T47D (cell line): ENCODE data around the gene MUC20.
"Not testable (repeated sequence)": the region's sequence is repeated elsewhere in the genome, so short reads cannot be mapped to it uniquely, and the experiment has no call there.

Source experiments
- DNase-seq, 2 experiments: peaks; one replicate each; pipeline versions ENCODE4 v3.0.0 to v3.0.0-alpha.2; 2011 to 2012; ENCODE audit warnings: low read depth in 1 of 2, low spot score in 1 of 2
- JUND ChIP-seq: IDR thresholded peaks from 2 replicates; pipeline ENCODE4 v1.6.1; 2012; ENCODE audit warnings: low read depth
- in situ Hi-C: cut with HindIII; loops from 2 replicates; pipeline ENCODE4 v1.10.0; 2016; ENCODE audit warnings: low sequenced_read_pairs, low pct_unique_long_range_greater_than_20kb

MUC20 gene

GRCh38 chr3:195699860-195700259 lies 20.9 kb upstream of the MUC20 start:
- TF ChIP-seq JUND = no peak
- in situ Hi-C loops = no loop called here
- no peak for DNase-seq

- no peak for TF ChIP-seq JUND
- in situ Hi-C loops = no loop called here
Measured at GRCh38 chr3:195700319-195700718, 20.5 kb upstream of the MUC20 start.

DNA sequence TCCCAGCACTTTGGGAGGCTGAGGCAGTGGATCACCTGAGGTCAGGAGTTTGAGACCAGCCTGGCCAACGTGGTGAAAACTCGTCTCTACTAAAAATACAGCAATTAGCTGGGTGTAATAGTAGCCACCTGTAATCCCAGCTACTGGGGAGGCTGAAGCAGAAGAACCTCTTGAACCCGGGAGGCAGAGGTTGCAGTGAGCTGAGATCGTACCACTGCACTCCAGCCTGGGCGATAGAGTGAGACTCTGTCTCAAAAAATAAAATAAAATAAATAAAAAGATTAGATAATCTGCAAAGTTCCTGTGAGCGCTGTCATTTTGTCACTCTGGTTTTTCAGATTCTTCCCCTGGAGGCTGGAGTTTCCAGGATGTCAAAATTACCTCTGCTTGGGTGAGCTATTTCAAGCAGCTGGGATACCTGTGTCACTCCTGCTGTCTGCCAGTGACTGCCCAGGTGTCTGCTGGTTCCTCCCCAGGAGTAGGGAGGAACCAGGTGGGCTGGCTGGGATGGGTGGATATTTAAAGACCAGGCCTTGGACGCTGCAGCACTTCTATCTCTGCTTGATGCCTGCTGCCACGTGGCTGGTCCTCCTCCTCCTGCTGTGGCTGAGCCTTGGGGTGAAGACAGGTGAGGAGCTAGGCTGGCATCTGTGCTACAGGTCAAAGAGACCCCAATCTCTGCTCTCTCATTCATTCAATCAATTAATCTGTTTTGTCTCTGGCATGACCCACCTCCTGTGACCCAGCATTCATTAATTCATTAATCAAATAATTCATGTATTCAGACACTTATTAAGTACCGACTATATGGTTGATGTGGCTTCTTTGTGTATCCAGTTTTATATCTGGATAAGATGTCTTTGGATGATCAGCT lies 19.5 kb upstream of the MUC20 start:
- DNase-seq = no peak
- no peak for TF ChIP-seq JUND
- in situ Hi-C loops = no loop called here

More at GRCh38 chr3:195700319-195700718, 20.5 kb upstream of the MUC20 start:
- no peak for DNase-seq

GRCh38 chr3:195703776-195704175 lies 17.0 kb upstream of the MUC20 start:
- TF ChIP-seq JUND = no peak
- DNase-seq = no peak
- in situ Hi-C loops = no loop called here

DNA sequence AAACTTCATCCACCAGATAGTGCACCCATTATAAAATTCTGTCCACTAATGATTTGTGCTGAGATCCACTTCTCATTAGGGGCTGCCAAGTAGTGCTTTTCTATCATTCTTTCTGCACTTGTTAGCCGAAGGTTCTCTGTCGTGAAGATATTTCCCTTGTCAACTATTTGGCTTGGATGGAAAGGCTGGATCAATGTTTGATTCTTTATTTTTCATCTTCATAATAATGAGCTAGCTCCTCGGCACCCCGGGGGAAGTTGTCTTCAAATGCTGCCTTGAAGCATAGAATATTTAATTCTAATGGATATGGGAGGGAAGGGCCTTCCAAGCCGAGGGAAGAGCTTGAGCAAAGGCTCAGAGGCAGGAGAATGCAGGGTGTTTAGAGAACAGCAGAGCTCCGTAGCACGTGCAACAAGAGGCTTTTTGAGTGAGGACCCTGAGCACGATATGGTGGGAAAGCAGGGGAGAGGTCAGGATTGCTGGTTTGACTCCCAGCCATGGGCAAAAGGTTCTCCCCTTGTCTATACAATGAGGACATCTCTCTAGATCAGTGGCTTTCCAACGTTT lies 16.3 kb upstream of the MUC20 start:
- in situ Hi-C loops = no loop called here
- TF ChIP-seq JUND = no peak

DNA sequence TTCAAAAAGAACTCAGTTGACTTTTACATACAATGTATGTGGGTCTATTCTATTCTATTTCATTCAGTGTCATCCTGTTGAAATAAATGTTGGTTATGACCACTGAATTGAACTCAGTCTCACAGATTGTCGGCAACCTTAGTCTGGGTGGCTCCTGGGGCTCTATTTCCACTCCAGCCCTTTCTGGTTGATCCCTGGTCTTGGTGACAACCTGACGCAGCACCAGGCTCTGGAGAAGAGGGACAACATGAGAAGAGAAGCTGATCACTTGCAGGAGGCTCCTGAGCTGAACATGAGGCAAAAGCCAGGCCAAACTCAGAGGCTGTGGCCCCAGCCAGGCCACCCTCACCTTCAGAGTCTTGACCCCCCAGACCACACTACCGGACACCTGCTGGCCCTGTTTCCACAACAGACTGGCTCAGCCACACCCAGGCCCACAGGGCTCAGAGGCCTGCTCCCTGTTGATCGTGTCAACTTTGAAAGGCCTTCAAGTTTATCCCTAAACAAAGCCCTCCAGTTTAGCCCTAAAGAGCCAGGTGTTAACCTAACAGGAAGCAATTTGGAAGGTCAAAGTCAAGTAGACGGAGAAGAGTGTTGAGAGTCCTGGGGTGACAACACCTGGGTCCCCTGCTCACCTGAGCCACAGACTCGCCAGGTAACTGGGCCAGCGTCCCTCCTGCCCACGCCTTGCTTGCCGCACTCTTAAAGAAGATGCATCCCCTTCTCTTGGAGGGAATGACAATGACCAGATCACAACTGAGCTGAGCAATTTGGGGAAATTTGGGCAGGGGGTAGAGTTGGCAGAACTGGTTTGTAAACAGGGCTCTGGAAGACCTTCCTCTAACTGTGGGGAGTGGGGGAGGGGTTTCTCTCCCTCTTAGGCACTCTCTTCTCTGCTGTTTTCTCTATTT lies 15.4 kb upstream of the MUC20 start:
- in situ Hi-C loops = no loop called here
- no peak for TF ChIP-seq JUND
- no peak for DNase-seq

More for the DNA sequence above, 16.3 kb upstream of the MUC20 start:
- no peak for DNase-seq

GRCh38 chr3:195708061-195708460 lies 12.7 kb upstream of the MUC20 start:
- TF ChIP-seq JUND = no peak
- no peak for DNase-seq
- in situ Hi-C loops = no loop called here

- no peak for TF ChIP-seq JUND
- DNase-seq = no peak
- in situ Hi-C loops = no loop called here
Measured at GRCh38 chr3:195708626-195709481, 11.9 kb upstream of the MUC20 start.

DNA sequence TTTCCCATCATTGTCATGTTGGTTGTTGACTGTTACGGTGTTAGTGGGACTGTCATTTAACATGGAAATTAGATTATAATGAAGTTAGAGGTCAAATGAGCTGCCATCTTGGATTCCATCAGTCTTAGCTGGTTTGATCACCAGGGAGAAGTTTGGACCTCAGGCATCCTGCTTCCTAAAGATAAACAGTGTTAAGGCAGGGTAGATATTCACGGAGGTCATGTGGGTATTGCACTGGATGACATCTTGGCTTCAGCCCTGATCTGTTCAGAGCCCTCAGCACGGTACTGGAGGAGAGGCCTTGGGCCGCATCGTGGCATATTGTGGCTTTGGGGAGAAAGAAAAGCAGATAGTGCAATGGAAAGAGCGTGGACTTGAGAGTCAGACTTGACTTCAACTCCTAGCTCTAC lies 11.1 kb upstream of the MUC20 start:
- DNase-seq = no peak
- no peak for TF ChIP-seq JUND
- in situ Hi-C loops = no loop called here

- DNase-seq, in situ Hi-C loops: not testable (repeated sequence)
Measured at GRCh38 chr3:195710126-195710905, 10.5 kb upstream of the MUC20 start.

GRCh38 chr3:195711091-195711812 lies 9.5 kb upstream of the MUC20 start:
- in situ Hi-C loops = not testable (repeated sequence)

More at GRCh38 chr3:195711091-195711812, 9.5 kb upstream of the MUC20 start:
- not testable (repeated sequence) for DNase-seq
